SK-N-SH (cell line): Measurements from ENCODE around the gene ESRRG. TPM values are rescaled to one million over a fixed set of nuclear protein-coding genes. Genes with fewer than 3 reads are reported as not detected.
A peak's percentile ranks its signal among the peaks of the same experiment; 100 is the strongest.

Experiments
- CTCF ChIA-PET: fragments of 300-600, 350-600 bp; formaldehyde crosslinking; extraction: SDS; loops from one replicate; lab custom pipeline; 2021; lab: Yijun Ruan, JAX
- POLR2A ChIA-PET: fragments of 350-600 bp; sonication (Branson Sonifier 250); formaldehyde crosslinking; extraction: SDS; loops from one replicate; lab custom pipeline; 2020; ENCODE audit warnings: antibody characterized with exemption, inconsistent platforms; lab: Yijun Ruan, JAX
- DNase-seq: peaks from one replicate; pipeline ENCODE4 v3.0.0; 2012
- H2AFZ ChIP-seq: fragments of 200-600 bp; sonication (generic); 2 replicates; pipeline ENCODE4 v1.8.1; 2016; ENCODE audit warnings: antibody characterized with exemption, mild to moderate bottlenecking, low read depth
- H3F3A ChIP-seq: fragments of 200-600 bp; sonication (generic); replicated peaks from 2 replicates; pipeline ENCODE3; 2016; ENCODE audit warnings: antibody characterized with exemption, mild to moderate bottlenecking; ENCODE audit not compliant: insufficient read depth
- H3K27ac ChIP-seq, 2 experiments: fragments of 200-500 bp in 1 of 2; fragments of 200-600 bp in 1 of 2; sonication (Bioruptor generic) in 1 of 2; sonication (generic), shearing (Covaris generic) in 1 of 2; 2 replicates each; pipeline versions ENCODE4 v1.5.1 to v1.6.1; 2014 to 2016; ENCODE audit warnings: low read depth in 2 of 2, inconsistent platforms in 1 of 2, low read length in 1 of 2, mild to moderate bottlenecking in 1 of 2, mixed read lengths in 1 of 2
- H3K27me3 ChIP-seq: fragments of 200-600 bp; sonication (generic), shearing (Covaris generic); 2 replicates; pipeline ENCODE4 v1.6.1; 2016; ENCODE audit warnings: mixed run types; ENCODE audit not compliant: insufficient read depth
- H3K36me3 ChIP-seq, 2 experiments: fragments of 200-500 bp in 1 of 2; fragments of 200-600 bp in 1 of 2; sonication (Bioruptor generic) in 1 of 2; sonication (generic) in 1 of 2; replicated peaks in 1 of 2; 2 replicates each; pipeline versions ENCODE3 to v1.5.1; 2014 to 2016; ENCODE audit warnings: low read length in 1 of 2, mild to moderate bottlenecking in 1 of 2; ENCODE audit not compliant: insufficient read depth in 2 of 2, control insufficient read depth in 1 of 2
- H3K4me1 ChIP-seq, 2 experiments: fragments of 200-500 bp in 1 of 2; fragments of 200-600 bp in 1 of 2; sonication (Bioruptor generic) in 1 of 2; sonication (generic), shearing (Covaris generic) in 1 of 2; 2 replicates each; pipeline versions ENCODE4 v1.5.1 to v1.6.1; 2014 to 2016; ENCODE audit warnings: low read depth in 1 of 2, low read length in 1 of 2, mixed run types in 1 of 2; ENCODE audit not compliant: insufficient read depth in 2 of 2, control insufficient read depth in 1 of 2
- H3K4me2 ChIP-seq: fragments of 200-600 bp; sonication (generic), shearing (Covaris generic); 2 replicates; pipeline ENCODE4 v1.6.1; 2017; ENCODE audit warnings: mixed run types
- H3K4me3 ChIP-seq, 2 experiments: fragments of 200-500 bp in 1 of 2; fragments of 200-600 bp in 1 of 2; sonication (Bioruptor generic) in 1 of 2; sonication (generic), shearing (Covaris generic) in 1 of 2; 2 replicates each; pipeline versions ENCODE4 v1.5.1 to v1.8.1; 2014 to 2016; ENCODE audit warnings: low read depth in 2 of 2, inconsistent platforms in 1 of 2, low read length in 1 of 2, mild to moderate bottlenecking in 1 of 2, mixed read lengths in 1 of 2, moderate library complexity in 1 of 2
- H3K79me2 ChIP-seq: fragments of 200-600 bp; sonication (generic); 2 replicates; pipeline ENCODE4 v1.8.1; 2017; ENCODE audit warnings: mild to moderate bottlenecking; ENCODE audit not compliant: insufficient read depth
- H3K9ac ChIP-seq: fragments of 200-600 bp; sonication (generic); 2 replicates; pipeline ENCODE4 v1.6.1; 2017; ENCODE audit warnings: mixed run types
- H3K9me2 ChIP-seq: fragments of 200-600 bp; sonication (generic); 2 replicates; pipeline ENCODE4 v1.6.1; 2017; ENCODE audit warnings: mixed run types
- H3K9me3 ChIP-seq: fragments of 200-600 bp; sonication (generic); 2 replicates; pipeline ENCODE4 v1.6.1; 2017; ENCODE audit warnings: mixed run types, mild to moderate bottlenecking, moderate library complexity
- H4K20me1 ChIP-seq: fragments of 200-600 bp; sonication (generic); 2 replicates; pipeline ENCODE4 v1.6.1; 2017; ENCODE audit warnings: mild to moderate bottlenecking, mixed run types; ENCODE audit not compliant: insufficient read depth
- EP300 ChIP-seq, 2 experiments: IDR thresholded peaks; 2 replicates each; pipeline versions ENCODE4 v1.4.0 to v1.6.1; 2012; ENCODE audit warnings: borderline replicate concordance in 1 of 2, low read depth in 1 of 2, low read length in 1 of 2
- EZH2phosphoT487 ChIP-seq: fragments of 200-600 bp; sonication (generic); IDR thresholded peaks from 2 replicates; pipeline ENCODE4 v1.6.1; 2017; ENCODE audit warnings: low read depth, mixed run types, mild to moderate bottlenecking, antibody characterized with exemption, moderate library complexity, borderline replicate concordance
- FOSL2 ChIP-seq: IDR thresholded peaks from 2 replicates; pipeline ENCODE4 v1.4.0; 2012; ENCODE audit warnings: low read depth, mild to moderate bottlenecking, moderate library complexity, borderline replicate concordance
- FOXJ3 ChIP-seq: sonication (generic); formaldehyde crosslinking; IDR thresholded peaks from 2 replicates; pipeline ENCODE4 v1.5.1; 2020; ENCODE audit warnings: mild to moderate bottlenecking, missing genetic modification reagents
- NFIC ChIP-seq: IDR thresholded peaks from 2 replicates; pipeline ENCODE4 v1.4.0; 2012; ENCODE audit warnings: borderline replicate concordance
- NRF1 ChIP-seq: IDR thresholded peaks from 2 replicates; pipeline ENCODE4 v1.6.1; 2012; ENCODE audit warnings: low read depth, mild to moderate bottlenecking, low read length
- POLR2AphosphoS5 ChIP-seq: IDR thresholded peaks from 2 replicates; pipeline ENCODE4 v1.6.1; 2012; ENCODE audit warnings: low read depth, low read length
- RAD21 ChIP-seq: IDR thresholded peaks from 2 replicates; pipeline ENCODE4 v1.6.1; 2012; ENCODE audit warnings: mild to moderate bottlenecking, low read length
- RCOR1 ChIP-seq: fragments of 150-350 bp; IDR thresholded peaks from 2 replicates; pipeline ENCODE4 v1.6.1; 2017; ENCODE audit warnings: antibody characterized with exemption, low read length
- RXRA ChIP-seq: IDR thresholded peaks from 2 replicates; pipeline ENCODE4 v1.4.0; 2012; ENCODE audit warnings: low read depth, mild to moderate bottlenecking, borderline replicate concordance
- SMC3 ChIP-seq: IDR thresholded peaks from 2 replicates; pipeline ENCODE4 v1.6.1; 2012; ENCODE audit warnings: low read depth, low read length, improper control_type of control experiment
- TCF12 ChIP-seq: IDR thresholded peaks from 2 replicates; pipeline ENCODE4 v1.4.0; 2012
- TEAD4 ChIP-seq: IDR thresholded peaks from 2 replicates; pipeline ENCODE4 v1.4.0; 2012; ENCODE audit warnings: mild to moderate bottlenecking, borderline replicate concordance; ENCODE audit not compliant: insufficient read depth
- YY1 ChIP-seq: IDR thresholded peaks from 2 replicates; pipeline ENCODE4 v1.4.0; 2012; ENCODE audit warnings: low read depth, mild to moderate bottlenecking
- WGBS: methylation state at CpG from one replicate; pipeline ENCODE4 v1.1.6; 2017; ENCODE audit warnings: low lambda C conversion rate; 5-methylcytosine and 5-hydroxymethylcytosine counted together
- polyA plus RNA-seq, 3 experiments: library from polyadenylated mRNA; depleted of rRNA; stranded (reverse); fragments of >200 nt; gene quantifications; 2 replicates each; pipeline ENCODE4 v1.2.3, GENCODE V29; 2012
- TF ChIP-seq, protein P1 (sequence below): IDR thresholded peaks from 2 replicates; pipeline ENCODE4 v1.4.0; 2012; ENCODE audit warnings: low read depth, borderline replicate concordance
- TF ChIP-seq, protein P2 (sequence below): fragments of 200-600 bp; sonication (generic); IDR thresholded peaks from 2 replicates; pipeline ENCODE4 v1.6.1; 2017; ENCODE audit warnings: antibody characterized with exemption, mild to moderate bottlenecking, moderate library complexity
- TF ChIP-seq, protein P3 (sequence below): IDR thresholded peaks from 2 replicates; pipeline ENCODE4 v1.6.1; 2012; ENCODE audit warnings: mild to moderate bottlenecking, low read depth, low read length, moderate library complexity
- TF ChIP-seq, protein P4 (sequence below): IDR thresholded peaks from 2 replicates; pipeline ENCODE4; 2012
- TF ChIP-seq, protein P5 (sequence below): IDR thresholded peaks from 2 replicates; pipeline ENCODE4 v1.4.0; 2012; ENCODE audit warnings: low read depth, borderline replicate concordance
- TF ChIP-seq, protein P6 (sequence below): fragments of 150-350 bp; IDR thresholded peaks from 2 replicates; pipeline ENCODE4 v1.6.1; 2016; ENCODE audit warnings: mild to moderate bottlenecking, low read depth, low read length

ESRRG gene
- polyA plus RNA-seq, 1 of the 3 experiments (the other 2 are of a cell fraction) = 0.26 TPM

DNA sequence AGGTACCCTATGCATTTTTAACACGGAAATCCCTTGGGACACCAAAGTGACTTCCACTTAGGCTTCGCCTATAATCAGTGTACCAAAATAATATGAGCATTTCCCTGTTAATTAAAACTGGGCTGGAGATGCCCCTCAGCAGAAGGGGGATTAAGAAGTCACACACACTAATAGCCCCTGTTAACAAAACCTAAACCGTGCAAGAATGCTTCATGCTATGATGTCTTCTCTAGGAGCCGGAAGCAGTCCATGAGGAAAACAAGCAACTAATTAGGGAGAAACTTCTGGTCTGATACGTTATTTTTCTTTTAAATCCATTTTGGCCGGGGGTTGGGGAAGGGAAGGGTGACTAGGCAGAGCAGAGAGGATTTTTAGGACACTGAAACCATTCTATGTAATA, 123.4 kb downstream of the ESRRG start:
- CTCF ChIA-PET = interaction anchor here (1.2 kb wide), 1 partner anchor 15 kb away, joined by 4 read pairs; no protein-coding TSS in a partner anchor
- TF ChIP-seq, protein P1, sequence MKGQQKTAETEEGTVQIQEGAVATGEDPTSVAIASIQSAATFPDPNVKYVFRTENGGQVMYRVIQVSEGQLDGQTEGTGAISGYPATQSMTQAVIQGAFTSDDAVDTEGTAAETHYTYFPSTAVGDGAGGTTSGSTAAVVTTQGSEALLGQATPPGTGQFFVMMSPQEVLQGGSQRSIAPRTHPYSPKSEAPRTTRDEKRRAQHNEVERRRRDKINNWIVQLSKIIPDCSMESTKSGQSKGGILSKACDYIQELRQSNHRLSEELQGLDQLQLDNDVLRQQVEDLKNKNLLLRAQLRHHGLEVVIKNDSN = no peak
- TF ChIP-seq SMC3 (no peak), TEAD4 (no peak), NFIC (no peak), FOSL2 (no peak), RAD21 (no peak), NRF1 (no peak), TCF12 (no peak), EP300 (IDR thresholded peaks at IDR 0.05; ENCODE audit: borderline replicate concordance in 1 of 2, low read depth in 1 of 2, low read length in 1 of 2) (no peak), RXRA (no peak), FOXJ3 (CRISPR knock-in tag) (no peak), RCOR1 (no peak), POLR2AphosphoS5 (no peak), EZH2phosphoT487 (no peak), YY1 (no peak)
- TF ChIP-seq, protein P2, sequence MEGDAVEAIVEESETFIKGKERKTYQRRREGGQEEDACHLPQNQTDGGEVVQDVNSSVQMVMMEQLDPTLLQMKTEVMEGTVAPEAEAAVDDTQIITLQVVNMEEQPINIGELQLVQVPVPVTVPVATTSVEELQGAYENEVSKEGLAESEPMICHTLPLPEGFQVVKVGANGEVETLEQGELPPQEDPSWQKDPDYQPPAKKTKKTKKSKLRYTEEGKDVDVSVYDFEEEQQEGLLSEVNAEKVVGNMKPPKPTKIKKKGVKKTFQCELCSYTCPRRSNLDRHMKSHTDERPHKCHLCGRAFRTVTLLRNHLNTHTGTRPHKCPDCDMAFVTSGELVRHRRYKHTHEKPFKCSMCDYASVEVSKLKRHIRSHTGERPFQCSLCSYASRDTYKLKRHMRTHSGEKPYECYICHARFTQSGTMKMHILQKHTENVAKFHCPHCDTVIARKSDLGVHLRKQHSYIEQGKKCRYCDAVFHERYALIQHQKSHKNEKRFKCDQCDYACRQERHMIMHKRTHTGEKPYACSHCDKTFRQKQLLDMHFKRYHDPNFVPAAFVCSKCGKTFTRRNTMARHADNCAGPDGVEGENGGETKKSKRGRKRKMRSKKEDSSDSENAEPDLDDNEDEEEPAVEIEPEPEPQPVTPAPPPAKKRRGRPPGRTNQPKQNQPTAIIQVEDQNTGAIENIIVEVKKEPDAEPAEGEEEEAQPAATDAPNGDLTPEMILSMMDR = no peak
- TF ChIP-seq, protein P3, sequence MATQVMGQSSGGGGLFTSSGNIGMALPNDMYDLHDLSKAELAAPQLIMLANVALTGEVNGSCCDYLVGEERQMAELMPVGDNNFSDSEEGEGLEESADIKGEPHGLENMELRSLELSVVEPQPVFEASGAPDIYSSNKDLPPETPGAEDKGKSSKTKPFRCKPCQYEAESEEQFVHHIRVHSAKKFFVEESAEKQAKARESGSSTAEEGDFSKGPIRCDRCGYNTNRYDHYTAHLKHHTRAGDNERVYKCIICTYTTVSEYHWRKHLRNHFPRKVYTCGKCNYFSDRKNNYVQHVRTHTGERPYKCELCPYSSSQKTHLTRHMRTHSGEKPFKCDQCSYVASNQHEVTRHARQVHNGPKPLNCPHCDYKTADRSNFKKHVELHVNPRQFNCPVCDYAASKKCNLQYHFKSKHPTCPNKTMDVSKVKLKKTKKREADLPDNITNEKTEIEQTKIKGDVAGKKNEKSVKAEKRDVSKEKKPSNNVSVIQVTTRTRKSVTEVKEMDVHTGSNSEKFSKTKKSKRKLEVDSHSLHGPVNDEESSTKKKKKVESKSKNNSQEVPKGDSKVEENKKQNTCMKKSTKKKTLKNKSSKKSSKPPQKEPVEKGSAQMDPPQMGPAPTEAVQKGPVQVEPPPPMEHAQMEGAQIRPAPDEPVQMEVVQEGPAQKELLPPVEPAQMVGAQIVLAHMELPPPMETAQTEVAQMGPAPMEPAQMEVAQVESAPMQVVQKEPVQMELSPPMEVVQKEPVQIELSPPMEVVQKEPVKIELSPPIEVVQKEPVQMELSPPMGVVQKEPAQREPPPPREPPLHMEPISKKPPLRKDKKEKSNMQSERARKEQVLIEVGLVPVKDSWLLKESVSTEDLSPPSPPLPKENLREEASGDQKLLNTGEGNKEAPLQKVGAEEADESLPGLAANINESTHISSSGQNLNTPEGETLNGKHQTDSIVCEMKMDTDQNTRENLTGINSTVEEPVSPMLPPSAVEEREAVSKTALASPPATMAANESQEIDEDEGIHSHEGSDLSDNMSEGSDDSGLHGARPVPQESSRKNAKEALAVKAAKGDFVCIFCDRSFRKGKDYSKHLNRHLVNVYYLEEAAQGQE = no peak
- TF ChIP-seq, protein P4, sequence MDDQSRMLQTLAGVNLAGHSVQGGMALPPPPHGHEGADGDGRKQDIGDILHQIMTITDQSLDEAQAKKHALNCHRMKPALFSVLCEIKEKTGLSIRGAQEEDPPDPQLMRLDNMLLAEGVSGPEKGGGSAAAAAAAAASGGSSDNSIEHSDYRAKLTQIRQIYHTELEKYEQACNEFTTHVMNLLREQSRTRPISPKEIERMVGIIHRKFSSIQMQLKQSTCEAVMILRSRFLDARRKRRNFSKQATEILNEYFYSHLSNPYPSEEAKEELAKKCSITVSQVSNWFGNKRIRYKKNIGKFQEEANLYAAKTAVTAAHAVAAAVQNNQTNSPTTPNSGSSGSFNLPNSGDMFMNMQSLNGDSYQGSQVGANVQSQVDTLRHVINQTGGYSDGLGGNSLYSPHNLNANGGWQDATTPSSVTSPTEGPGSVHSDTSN = no peak
- TF ChIP-seq, protein P5, sequence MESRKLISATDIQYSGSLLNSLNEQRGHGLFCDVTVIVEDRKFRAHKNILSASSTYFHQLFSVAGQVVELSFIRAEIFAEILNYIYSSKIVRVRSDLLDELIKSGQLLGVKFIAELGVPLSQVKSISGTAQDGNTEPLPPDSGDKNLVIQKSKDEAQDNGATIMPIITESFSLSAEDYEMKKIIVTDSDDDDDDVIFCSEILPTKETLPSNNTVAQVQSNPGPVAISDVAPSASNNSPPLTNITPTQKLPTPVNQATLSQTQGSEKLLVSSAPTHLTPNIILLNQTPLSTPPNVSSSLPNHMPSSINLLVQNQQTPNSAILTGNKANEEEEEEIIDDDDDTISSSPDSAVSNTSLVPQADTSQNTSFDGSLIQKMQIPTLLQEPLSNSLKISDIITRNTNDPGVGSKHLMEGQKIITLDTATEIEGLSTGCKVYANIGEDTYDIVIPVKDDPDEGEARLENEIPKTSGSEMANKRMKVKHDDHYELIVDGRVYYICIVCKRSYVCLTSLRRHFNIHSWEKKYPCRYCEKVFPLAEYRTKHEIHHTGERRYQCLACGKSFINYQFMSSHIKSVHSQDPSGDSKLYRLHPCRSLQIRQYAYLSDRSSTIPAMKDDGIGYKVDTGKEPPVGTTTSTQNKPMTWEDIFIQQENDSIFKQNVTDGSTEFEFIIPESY = no peak
- TF ChIP-seq, protein P6, sequence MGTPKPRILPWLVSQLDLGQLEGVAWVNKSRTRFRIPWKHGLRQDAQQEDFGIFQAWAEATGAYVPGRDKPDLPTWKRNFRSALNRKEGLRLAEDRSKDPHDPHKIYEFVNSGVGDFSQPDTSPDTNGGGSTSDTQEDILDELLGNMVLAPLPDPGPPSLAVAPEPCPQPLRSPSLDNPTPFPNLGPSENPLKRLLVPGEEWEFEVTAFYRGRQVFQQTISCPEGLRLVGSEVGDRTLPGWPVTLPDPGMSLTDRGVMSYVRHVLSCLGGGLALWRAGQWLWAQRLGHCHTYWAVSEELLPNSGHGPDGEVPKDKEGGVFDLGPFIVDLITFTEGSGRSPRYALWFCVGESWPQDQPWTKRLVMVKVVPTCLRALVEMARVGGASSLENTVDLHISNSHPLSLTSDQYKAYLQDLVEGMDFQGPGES = no peak
- no peak for DNase-seq

More for the DNA sequence above, 123.4 kb downstream of the ESRRG start:
- Histone ChIP-seq H4K20me1 (no peaks in the 10 kb centered on the region), H3K9me3 (no peaks in the 10 kb centered on the region), H3K9ac (no peak overlapping the region), H3K36me3 (no peaks in the 10 kb centered on the region), H3K4me1 (peaks cover 0 to 44% of the 10 kb centered on the region in 2 experiments; a peak in 2 of 4 replicates), H3K4me3 (no peak overlapping the region), H3F3A (no peaks in the 10 kb centered on the region), H3K27ac (peak overlapping the region in 1 of 2 experiments; percentile 99; a peak in 2 of 4 replicates), H3K4me2 (no peak overlapping the region), H3K79me2 (no peaks in the 10 kb centered on the region), H2AFZ (peak overlapping the region; percentile 89), H3K9me2 (no peaks in the 10 kb centered on the region), H3K27me3 (no peaks in the 10 kb centered on the region)
- POLR2A ChIA-PET = no interaction called here
- 76% methylated on average over 6 of the region's 6 CpGs for WGBS
